Breast epithelium (tissue), 4 donors: ENCODE results near the gene NFE2L1. TPM values are rescaled to one million over a fixed set of nuclear protein-coding genes. Genes with fewer than 3 reads are reported as not detected.

Experiments used
- DNase-seq, 2 donors: peaks; one replicate each; pipeline ENCODE4 v3.0.0-alpha.2; 2019; ENCODE audit warnings: low spot score in 2 of 2
- H3K27ac ChIP-seq, 2 donors: fragments of 200-600 bp; sonication (generic) in 1 of 2; one replicate each; pipeline ENCODE4 v1.5.1; 2016 to 2019; ENCODE audit warnings: mild to moderate bottlenecking in 1 of 2
- H3K27me3 ChIP-seq, 2 donors: fragments of 200-600 bp; sonication (generic) in 1 of 2; one replicate each; pipeline versions ENCODE4 v1.5.1 to v1.6.0; 2017 to 2019; ENCODE audit warnings: control low read depth in 1 of 2, mild to moderate bottlenecking in 1 of 2
- H3K36me3 ChIP-seq: fragments of 200-600 bp; one replicate; pipeline ENCODE4 v1.5.1; 2019
- H3K4me1 ChIP-seq, 2 donors: fragments of 200-600 bp; sonication (generic); one replicate each; pipeline ENCODE4 v1.5.1; 2016 to 2019; ENCODE audit warnings: control low read depth in 1 of 2
- H3K4me3 ChIP-seq, 3 donors: fragments of 200-600 bp; sonication (generic); 1 replicate in 2 of 3; 2 replicates in 1 of 3; pipeline ENCODE4 v1.5.1; 2016 to 2019; ENCODE audit warnings: mild to moderate bottlenecking in 3 of 3, moderate library complexity in 2 of 3
- H3K9me3 ChIP-seq, 2 donors: fragments of 200-600 bp; sonication (generic) in 1 of 2; one replicate each; pipeline ENCODE4 v1.5.1; 2016 to 2019; ENCODE audit warnings: control low read depth in 1 of 2
- CTCF ChIP-seq, 3 donors: fragments of 450-650 bp; IDR thresholded peaks; one replicate each; pipeline ENCODE4 v1.5.1; 2016 to 2017; ENCODE audit warnings: antibody characterized with exemption in 3 of 3, mild to moderate bottlenecking in 3 of 3, moderate library complexity in 3 of 3
- POLR2A ChIP-seq: fragments of 450-650 bp; IDR thresholded peaks from one replicate; pipeline ENCODE4 v1.6.1; 2016; ENCODE audit warnings: antibody characterized with exemption, mild to moderate bottlenecking, moderate library complexity
- POLR2AphosphoS5 ChIP-seq, 3 donors: sonication (generic); formaldehyde crosslinking; IDR thresholded peaks; one replicate each; pipeline ENCODE4 v1.6.1; 2017; ENCODE audit warnings: antibody characterized with exemption in 3 of 3
- intact Hi-C: fragments of 100-400 bp; cut with DNase I; formaldehyde crosslinking; loops from one replicate; pipeline ENCODE4 v1.15.1; 2023; ENCODE audit warnings: low total_unique reads
- total RNA-seq, 3 donors: library from RNA; depleted of rRNA; stranded (reverse); fragments of >200 nt; gene quantifications; one replicate each; pipeline ENCODE4 v1.1.0, GENCODE V29; 2016

The NFE2L1 gene
- total RNA-seq, 3 donors from 2014 or later, result 96.4 to 278 (median 106) TPM

GRCh38 chr17:48057626-48058025 is 9.5 kb downstream of the NFE2L1 start:
- peaks cover 7% of the 10 kb centered on the region for H3K36me3 ChIP-seq
- TF ChIP-seq POLR2AphosphoS5 (IDR thresholded peaks at IDR 0.05), result no peak
- TF ChIP-seq POLR2A, result no peak
- no peak for TF ChIP-seq CTCF (IDR thresholded peaks at IDR 0.05)
- H3K4me1 ChIP-seq, result peaks cover 21 to 22% of the 10 kb centered on the region in 2 donors
- no peak for DNase-seq
- H3K4me3 ChIP-seq, result no peak overlapping the region
- H3K27me3 ChIP-seq, result no peaks in the 10 kb centered on the region
- no peaks in the 10 kb centered on the region for H3K9me3 ChIP-seq
- H3K27ac ChIP-seq, result no peak overlapping the region
- intact Hi-C loops, result no loop called here

- H3K4me1 ChIP-seq, result peaks cover 11 to 13% of the 10 kb centered on the region in 2 donors
- intact Hi-C loops, result no loop called here
- peak overlapping the region in 1 of 2 donors; percentile 38 for H3K27ac ChIP-seq
- H3K9me3 ChIP-seq, result no peaks in the 10 kb centered on the region
- TF ChIP-seq POLR2A (no peak), CTCF (IDR thresholded peaks at IDR 0.05) (no peak), POLR2AphosphoS5 (IDR thresholded peaks at IDR 0.05) (no peak)
- H3K27me3 ChIP-seq, result no peaks in the 10 kb centered on the region
- DNase-seq, result no peak
- H3K4me3 ChIP-seq, result no peak overlapping the region
- H3K36me3 ChIP-seq, result peaks cover 7% of the 10 kb centered on the region
These were observed 10.4 kb downstream of the NFE2L1 start for GRCh38 chr17:48058393-48059124.

GRCh38 chr17:48059125-48059668 is 11.0 kb downstream of the NFE2L1 start:
- no peaks in the 10 kb centered on the region for H3K27me3 ChIP-seq
- intact Hi-C loops, result no loop called here
- TF ChIP-seq POLR2A (no peak), CTCF (IDR thresholded peaks at IDR 0.05) (no peak), POLR2AphosphoS5 (IDR thresholded peaks at IDR 0.05) (no peak)
- H3K9me3 ChIP-seq, result no peaks in the 10 kb centered on the region
- peak overlapping the region in 1 of 2 donors; percentile 38 for H3K27ac ChIP-seq
- H3K4me3 ChIP-seq, result no peak overlapping the region
- H3K4me1 ChIP-seq, result peaks cover 6% of the 10 kb centered on the region in 2 donors
- DNase-seq, result no peak
- H3K36me3 ChIP-seq, result peaks cover 7% of the 10 kb centered on the region

GRCh38 chr17:48060249-48060648 is 12.1 kb downstream of the NFE2L1 start:
- intact Hi-C loops, result no loop called here
- no peak overlapping the region for H3K4me3 ChIP-seq
- TF ChIP-seq POLR2AphosphoS5 (IDR thresholded peaks at IDR 0.05), result no peak
- TF ChIP-seq CTCF (IDR thresholded peaks at IDR 0.05), result no peak
- TF ChIP-seq POLR2A, result no peak
- H3K36me3 ChIP-seq, result peaks cover 7% of the 10 kb centered on the region
- H3K9me3 ChIP-seq, result no peaks in the 10 kb centered on the region
- no peaks in the 10 kb centered on the region for H3K27me3 ChIP-seq
- H3K4me1 ChIP-seq, result no peaks in the 10 kb centered on the region
- no peak for DNase-seq
- peak overlapping the region in 1 of 2 donors; percentile 10 for H3K27ac ChIP-seq

GRCh38 chr17:48062273-48062672 is 14.1 kb downstream of the NFE2L1 start:
- no peak overlapping the region for H3K4me3 ChIP-seq
- intact Hi-C loops, result no loop called here
- peaks cover 0 to 10% of the 10 kb centered on the region in 2 donors for H3K4me1 ChIP-seq
- no peak overlapping the region for H3K27ac ChIP-seq
- no peak for TF ChIP-seq POLR2AphosphoS5 (IDR thresholded peaks at IDR 0.05)
- no peak for TF ChIP-seq POLR2A
- TF ChIP-seq CTCF (IDR thresholded peaks at IDR 0.05), result no peak
- no peak for DNase-seq
- H3K27me3 ChIP-seq, result no peaks in the 10 kb centered on the region
- peaks cover 7% of the 10 kb centered on the region for H3K36me3 ChIP-seq
- no peaks in the 10 kb centered on the region for H3K9me3 ChIP-seq
